Left renal pelvis (tissue), 4 donors: ENCODE data around the gene HSP90AA1. TPM values are rescaled to one million over a fixed set of nuclear protein-coding genes. Genes with fewer than 3 reads are reported as not detected.

Experiments
- DNase-seq, 4 donors: peaks; one replicate each; pipeline ENCODE4 v3.0.0-alpha.2; 2013; ENCODE audit warnings: low read depth in 4 of 4, low spot score in 3 of 4
- polyA plus RNA-seq, 4 donors: library from polyadenylated mRNA; unstranded; fragments of 120-200 nt; gene quantifications; one replicate each; pipeline ENCODE4 v1.2.1, GENCODE V29; 2013; ENCODE audit not compliant: insufficient read length in 4 of 4

The HSP90AA1 gene
- polyA plus RNA-seq, 4 donors: 424 to 884 (median 751) TPM

DNA sequence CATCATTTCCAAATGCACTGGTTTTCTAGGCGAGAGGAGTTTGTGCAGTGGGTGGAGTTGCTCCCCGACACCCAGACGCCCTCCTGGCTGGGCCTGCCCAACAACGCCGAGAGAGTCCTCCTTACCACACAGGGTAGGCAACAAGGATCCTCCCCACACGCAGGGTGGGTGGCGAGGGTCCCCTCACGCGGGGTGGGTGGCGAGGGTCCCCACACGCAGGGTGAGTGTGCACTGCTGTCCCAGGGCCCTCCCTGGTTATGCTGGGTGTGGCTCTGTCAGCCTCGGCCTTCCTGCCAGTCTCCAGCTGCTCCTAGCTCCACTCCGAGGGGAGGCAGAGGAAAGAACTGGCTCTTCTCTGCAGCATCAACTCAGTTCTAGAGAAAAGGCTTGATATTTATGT, 42.3 kb downstream of the HSP90AA1 start:
- DNase-seq: no peak

DNA sequence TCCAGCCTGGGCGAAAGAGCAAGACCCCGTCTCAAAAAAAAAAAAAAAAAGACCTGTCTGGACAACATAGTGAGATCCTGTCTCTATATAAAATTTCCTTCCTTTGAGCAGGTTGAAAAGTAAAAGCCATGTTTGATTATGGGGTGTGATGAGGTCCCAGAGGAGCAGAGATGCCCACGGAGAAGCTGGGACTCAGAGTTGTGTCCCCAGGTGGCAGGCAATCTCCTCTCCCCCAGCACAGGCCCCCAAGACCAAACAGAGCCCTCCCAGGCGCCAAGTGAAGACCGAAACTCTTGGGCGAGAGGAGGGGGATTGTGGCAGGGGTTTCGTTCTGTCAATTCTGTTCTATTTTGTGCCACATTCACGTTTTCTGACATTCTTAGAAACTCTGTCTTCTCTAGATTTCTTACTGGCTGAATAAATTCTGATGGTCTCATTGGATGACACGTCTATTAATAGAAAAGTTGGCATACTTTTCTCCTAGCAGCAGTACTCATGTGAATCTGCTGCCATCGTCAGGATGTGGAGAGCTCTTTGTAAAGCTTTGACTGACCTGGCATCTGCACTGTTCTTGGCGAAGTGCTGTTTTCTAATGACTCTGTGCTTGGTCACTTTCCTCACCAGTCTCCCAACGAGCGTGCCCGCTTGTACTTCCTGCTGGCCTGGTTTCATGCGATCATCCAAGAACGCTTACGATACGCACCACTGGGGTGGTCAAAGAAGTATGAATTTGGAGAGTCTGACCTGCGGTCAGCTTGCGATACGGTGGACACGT, 43.4 kb downstream of the HSP90AA1 start:
- no peak for DNase-seq

- no peak for DNase-seq
These were observed 44.1 kb downstream of the HSP90AA1 start for GRCh38 chr14:102042699-102043098.

DNA sequence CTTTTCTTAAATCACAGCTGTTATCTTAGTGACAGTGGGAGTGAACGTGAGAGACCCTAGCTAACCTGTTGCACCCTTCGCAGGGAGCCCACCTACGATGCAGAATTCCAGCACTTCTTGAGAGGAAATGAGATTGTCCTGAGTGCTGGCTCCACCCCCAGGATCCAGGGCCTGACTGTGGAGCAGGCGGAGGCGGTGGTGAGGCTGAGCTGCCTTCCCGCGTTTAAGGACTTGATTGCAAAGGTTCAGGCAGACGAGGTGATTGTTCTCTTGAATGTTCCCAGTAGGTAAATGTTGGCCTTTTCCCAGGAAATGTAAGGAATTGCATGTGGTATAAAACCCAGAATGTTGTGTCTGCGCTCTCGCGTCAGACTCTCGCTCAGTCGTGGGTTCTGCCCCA, 46.7 kb downstream of the HSP90AA1 start:
- no peak for DNase-seq

- DNase-seq: no peak
These were observed 47.7 kb downstream of the HSP90AA1 start for GRCh38 chr14:102039157-102039556.

DNA sequence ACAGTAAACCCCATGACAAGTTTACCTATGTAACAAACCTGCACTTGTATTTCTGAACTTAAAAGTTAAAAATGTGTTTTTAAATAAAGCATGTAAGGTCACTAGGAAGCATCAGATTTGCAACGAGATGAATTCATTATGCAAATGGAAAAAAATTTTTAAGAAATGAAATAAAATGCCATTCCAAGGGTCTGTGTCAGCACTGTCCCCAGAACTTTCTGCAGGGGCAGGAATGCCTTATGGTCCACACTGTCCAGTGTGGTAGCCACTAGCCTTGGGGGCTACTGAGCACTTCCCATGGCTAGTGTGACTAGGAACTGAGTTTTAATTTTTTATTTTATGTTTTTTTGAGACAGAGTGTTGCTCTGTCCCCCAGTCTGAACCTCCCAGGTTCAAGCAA, 49.2 kb downstream of the HSP90AA1 start:
- no peak for DNase-seq

- DNase-seq: no peak
These were observed 50.9 kb downstream of the HSP90AA1 start for GRCh38 chr14:102035914-102036313.

DNA sequence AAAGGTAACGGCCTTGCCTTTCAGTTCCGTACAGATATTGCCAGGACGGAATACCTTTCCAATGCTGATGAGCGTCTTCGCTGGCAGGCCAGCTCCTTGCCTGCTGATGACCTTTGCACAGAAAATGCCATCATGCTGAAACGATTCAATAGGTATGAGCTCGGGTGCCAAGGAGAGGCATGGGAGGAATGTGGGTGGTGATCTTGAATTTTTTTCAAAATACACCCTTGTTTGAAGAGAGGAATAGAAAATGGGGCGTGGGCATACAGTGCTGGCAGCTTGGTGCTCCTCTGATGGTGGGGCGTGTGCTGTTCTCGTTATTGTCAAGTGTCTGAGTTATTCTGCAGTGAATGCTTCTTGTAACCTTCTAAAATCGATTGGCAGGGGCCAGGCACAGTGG, 52.5 kb downstream of the HSP90AA1 start:
- no peak for DNase-seq

DNA sequence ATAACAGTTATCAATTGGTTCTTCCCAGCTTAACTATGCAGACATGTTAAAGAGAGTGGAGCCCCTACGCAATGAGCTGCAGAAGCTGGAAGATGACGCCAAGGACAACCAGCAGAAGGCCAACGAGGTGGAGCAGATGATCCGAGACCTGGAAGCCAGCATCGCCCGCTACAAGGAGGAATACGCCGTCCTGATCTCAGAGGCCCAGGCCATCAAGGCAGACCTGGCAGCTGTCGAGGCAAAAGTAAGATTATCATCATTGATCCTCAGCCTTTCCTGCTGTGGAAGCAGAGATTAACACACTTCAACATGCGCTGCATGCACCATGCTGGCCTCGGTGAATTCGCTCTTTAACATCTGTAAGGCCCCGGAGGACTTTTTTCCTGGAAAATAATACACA, 53.6 kb downstream of the HSP90AA1 start:
- no peak for DNase-seq

Other genes with a start within 250 kb of the HSP90AA1 start
- gene DYNC1H1, start 122.5 kb downstream of the HSP90AA1 start, polyA plus RNA-seq: 100 to 1,000 TPM; 313 to 380 (median 338) TPM
- gene WDR20, start 52.9 kb upstream of the HSP90AA1 start, polyA plus RNA-seq: 10 to 100 TPM; 23.4 to 32.5 (median 27.9) TPM
- 10 to 100 TPM; 16.2 to 40.3 (median 25.8) TPM for gene MOK, start 218.1 kb upstream of the HSP90AA1 start, polyA plus RNA-seq
- gene ZNF839, start 232.7 kb upstream of the HSP90AA1 start, polyA plus RNA-seq: 10 to 100 TPM; 10.9 to 19.5 (median 15.1) TPM